Natural killer cell (primary cell): Measurements from ENCODE around the gene AFAP1L1. TPM values are rescaled to one million over a fixed set of nuclear protein-coding genes. Genes with fewer than 3 reads are reported as not detected.

Source experiments
- ATAC-seq, 3 donors: fragments of 150-1000 bp in 2 of 3; fragments of 200-7000 bp in 1 of 3; cut with Tn5 transposase; 1 replicate in 1 of 3; 2 replicates in 2 of 3; pipeline ENCODE4 v1.10.0; 2021; ENCODE audit warnings: mild to moderate bottlenecking in 2 of 3, moderate library complexity in 2 of 3
- DNase-seq, 2 donors: peaks; one replicate each; pipeline versions ENCODE4 v3.0.0 to v3.0.0-alpha.2; 2013 to 2021; ENCODE audit warnings: mixed read lengths in 1 of 2
- H3K27ac ChIP-seq: one replicate; pipeline ENCODE4 v1.5.1; 2013; ENCODE audit warnings: mild to moderate bottlenecking, low read length
- H3K27me3 ChIP-seq: one replicate; pipeline ENCODE4 v1.6.1; 2013; ENCODE audit warnings: low read length; ENCODE audit not compliant: control insufficient read depth, insufficient read depth
- H3K36me3 ChIP-seq: one replicate; pipeline ENCODE4 v1.6.1; 2013; ENCODE audit warnings: low read length; ENCODE audit not compliant: control insufficient read depth, insufficient read depth
- H3K4me1 ChIP-seq: one replicate; pipeline ENCODE4 v1.6.1; 2013; ENCODE audit warnings: low read length; ENCODE audit not compliant: control insufficient read depth, insufficient read depth
- H3K4me3 ChIP-seq: one replicate; pipeline ENCODE4 v1.5.1; 2013; ENCODE audit warnings: low read length
- H3K9me3 ChIP-seq: one replicate; pipeline ENCODE4 v1.6.1; 2013; ENCODE audit warnings: low read length; ENCODE audit not compliant: control insufficient read depth, insufficient read depth
- H3K27ac Mint-ChIP-seq, 2 donors: one replicate each; pipeline ENCODE4 v1.8.0; 2022; ENCODE audit warnings: mild to moderate bottlenecking in 2 of 2, mixed read lengths in 2 of 2, moderate library complexity in 1 of 2
- H3K27me3 Mint-ChIP-seq, 2 donors: one replicate each; pipeline ENCODE4 v1.8.0; 2022; ENCODE audit warnings: low read depth in 2 of 2, mixed read lengths in 2 of 2
- H3K36me3 Mint-ChIP-seq: one replicate; pipeline ENCODE4 v1.8.0; 2022; ENCODE audit warnings: mixed read lengths
- H3K4me1 Mint-ChIP-seq, 2 donors: one replicate each; pipeline ENCODE4 v1.8.0; 2022; ENCODE audit warnings: mixed read lengths in 2 of 2
- H3K4me3 Mint-ChIP-seq: one replicate; pipeline ENCODE4 v1.8.0; 2022; ENCODE audit warnings: mild to moderate bottlenecking, moderate library complexity, mixed read lengths
- H3K9me3 Mint-ChIP-seq, 2 donors: one replicate each; pipeline ENCODE4 v1.8.0; 2022; ENCODE audit warnings: mixed read lengths in 2 of 2
- CTCF ChIP-seq: fragments of 200-600 bp; IDR thresholded peaks from one replicate; pipeline ENCODE4 v1.8.0; 2022; ENCODE audit warnings: antibody characterized with exemption
- WGBS: methylation state at CpG from one replicate; pipeline ENCODE4 v1.1.7; 2013; ENCODE audit warnings: missing lambda C conversion rate; ENCODE audit not compliant: insufficient coverage; 5-methylcytosine and 5-hydroxymethylcytosine counted together
- intact Hi-C: fragments of 100-400 bp; cut with micrococcal nuclease; formaldehyde crosslinking; loops from one replicate; pipeline ENCODE4 v1.14.2; 2022
- total RNA-seq, 4 donors: library from RNA; stranded (reverse); fragments of 120-200 nt in 1 of 4; gene quantifications; one replicate each; pipeline versions ENCODE4 v1.2.3 to v1.2.4, GENCODE V29; 2013 to 2022

The AFAP1L1 gene
- total RNA-seq, 3 donors from 2014 or later (not counting 1 experiment from before 2014, with no cell fraction given), result 0.23 to 1.5 TPM; not detected in 1

- intact Hi-C loops, result no loop called here
- no peak for ATAC-seq
- no peak overlapping the region for H3K4me3 ChIP-seq
- H3K27me3 ChIP-seq, result no peaks in the 10 kb centered on the region
- 92% methylated on average over 2 of the region's 2 CpGs for WGBS
- no peaks in the 10 kb centered on the region for H3K9me3 ChIP-seq
- Mint-ChIP-seq H3K4me3 (no peak overlapping the region), H3K4me1 (peaks cover 3 to 5% of the 10 kb centered on the region in 2 donors), H3K9me3 (no peaks in the 10 kb centered on the region), H3K27ac (no peak overlapping the region), H3K36me3 (no peaks in the 10 kb centered on the region), H3K27me3 (peaks cover 7 to 16% of the 10 kb centered on the region in 2 donors)
- no peaks in the 10 kb centered on the region for H3K36me3 ChIP-seq
- H3K4me1 ChIP-seq, result no peaks in the 10 kb centered on the region
- no peak for TF ChIP-seq CTCF
- H3K27ac ChIP-seq, result no peak overlapping the region
- no peak for DNase-seq
Measured at GRCh38 chr5:149227168-149227826, 44.4 kb upstream of the AFAP1L1 start.

- no peaks in the 10 kb centered on the region for H3K36me3 ChIP-seq
- DNase-seq, result no peak
- 39% methylated on average over 5 of the region's 5 CpGs for WGBS
- Mint-ChIP-seq H3K4me1 (peaks cover 3 to 5% of the 10 kb centered on the region in 2 donors), H3K27ac (no peak overlapping the region), H3K4me3 (no peak overlapping the region), H3K9me3 (no peaks in the 10 kb centered on the region), H3K36me3 (no peaks in the 10 kb centered on the region), H3K27me3 (peaks cover 11 to 14% of the 10 kb centered on the region in 2 donors)
- no peaks in the 10 kb centered on the region for H3K4me1 ChIP-seq
- no peak for ATAC-seq
- H3K27ac ChIP-seq, result no peak overlapping the region
- no peak for TF ChIP-seq CTCF
- no peak overlapping the region for H3K4me3 ChIP-seq
- intact Hi-C loops, result no loop called here
- no peaks in the 10 kb centered on the region for H3K9me3 ChIP-seq
- no peaks in the 10 kb centered on the region for H3K27me3 ChIP-seq
Measured at GRCh38 chr5:149228618-149229297, 42.9 kb upstream of the AFAP1L1 start.

- no peaks in the 10 kb centered on the region for H3K36me3 Mint-ChIP-seq
- Histone ChIP-seq H3K27ac (no peak overlapping the region), H3K27me3 (no peaks in the 10 kb centered on the region)
Measured at GRCh38 chr5:149229298-149229937, 42.2 kb upstream of the AFAP1L1 start.

More at GRCh38 chr5:149229298-149229937, 42.2 kb upstream of the AFAP1L1 start:
- H3K4me1 ChIP-seq, result no peaks in the 10 kb centered on the region
- Mint-ChIP-seq H3K4me3 (no peak overlapping the region), H3K27me3 (peaks cover 11 to 14% of the 10 kb centered on the region in 2 donors), H3K27ac (no peak overlapping the region), H3K9me3 (no peaks in the 10 kb centered on the region), H3K4me1 (peaks cover 3 to 5% of the 10 kb centered on the region in 2 donors)
- no peak overlapping the region for H3K4me3 ChIP-seq
- H3K9me3 ChIP-seq, result no peaks in the 10 kb centered on the region
- DNase-seq, result no peak
- no peaks in the 10 kb centered on the region for H3K36me3 ChIP-seq
- no peak for TF ChIP-seq CTCF
- intact Hi-C loops, result no loop called here
- WGBS, result 97% methylated on average over 4 of the region's 6 CpGs
- no peak for ATAC-seq
